ENCODE data around the gene RAB32.

DNA sequence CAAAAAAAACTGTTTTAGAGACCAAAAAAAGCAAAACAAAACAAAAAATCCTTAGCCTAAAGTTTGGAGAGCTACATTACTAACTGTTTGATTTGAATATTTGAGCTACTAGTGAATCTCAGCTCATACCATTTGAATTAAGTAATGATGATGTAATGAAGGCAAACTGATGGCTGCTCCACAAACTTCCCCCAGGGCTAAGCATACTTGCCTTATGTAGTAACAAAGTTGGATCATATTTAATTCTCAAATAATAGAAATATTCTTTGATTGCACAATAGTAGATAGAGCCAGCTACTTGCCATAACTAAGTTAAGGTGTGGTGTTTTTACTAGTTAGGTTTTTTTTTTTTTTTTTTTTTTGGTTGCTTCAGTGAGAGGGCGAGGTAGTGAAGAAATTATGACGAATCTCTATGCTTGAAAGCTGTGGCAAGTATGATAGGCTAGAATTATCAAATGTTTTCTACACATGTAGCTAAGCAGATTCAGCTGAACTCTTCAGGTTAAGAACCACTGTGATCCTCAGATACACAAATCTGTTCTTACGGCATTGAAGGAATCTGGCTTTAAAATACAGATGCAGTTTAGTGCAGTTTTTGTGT, 2.9 kb downstream of the RAB32 start:
- TF ChIP-seq POLR2A (IDR thresholded peaks at IDR 0.05; ENCODE audit: low read depth, low read length) (no peak), POLR2AphosphoS5 (IDR thresholded peaks at IDR 0.05; ENCODE audit: low read depth, low read length) (no peak)
